NCI-H128 (cell line): ENCODE measurements around the gene BNIPL.

ENCODE experiments used
- DNase-seq: peaks from one replicate; lab custom pipeline; 2025; ENCODE audit not compliant: unreplicated experiment; lab: John Stamatoyannopoulos, UW

The BNIPL gene

GRCh38 chr1:151009674-151010345 lies 26.6 kb upstream of the BNIPL start:
- DNase-seq = no peak

- DNase-seq = no peak
Measured at GRCh38 chr1:151010346-151010726, 26.1 kb upstream of the BNIPL start.

- no peak for DNase-seq
Measured at GRCh38 chr1:151011154-151011850, 25.1 kb upstream of the BNIPL start.

GRCh38 chr1:151012684-151013471 lies 23.5 kb upstream of the BNIPL start:
- no peak for DNase-seq

GRCh38 chr1:151013518-151013917 lies 22.9 kb upstream of the BNIPL start:
- peak; percentile 24 for DNase-seq

GRCh38 chr1:151024540-151025146 lies 11.7 kb upstream of the BNIPL start:
- peak; percentile 54 for DNase-seq

- no peak for DNase-seq
Measured at GRCh38 chr1:151026460-151026859, 9.9 kb upstream of the BNIPL start.

GRCh38 chr1:151032164-151032563 lies 4.2 kb upstream of the BNIPL start:
- DNase-seq = no peak

- DNase-seq = no peak
Measured at GRCh38 chr1:151035167-151035566, 1.2 kb upstream of the BNIPL start.

- no peak for DNase-seq
Measured at GRCh38 chr1:151037032-151037431, 646 bp downstream of the BNIPL start.

GRCh38 chr1:151039521-151039920 lies 3.1 kb downstream of the BNIPL start:
- DNase-seq = no peak

- DNase-seq = no peak
Measured at GRCh38 chr1:151043163-151043562, 6.8 kb downstream of the BNIPL start.

- peak; percentile 69 for DNase-seq
Measured at GRCh38 chr1:151047591-151047924, 11.2 kb downstream of the BNIPL start, which contains the start of gene C1orf56. Gene C1orf56 (plus strand): TSS chr1:151047751. CDS start chr1:151047848, 97 bp downstream.

- DNase-seq = no peak
Measured at GRCh38 chr1:151047925-151048644, 11.7 kb downstream of the BNIPL start.

- no peak for DNase-seq
Measured at GRCh38 chr1:151048645-151049032, 12.3 kb downstream of the BNIPL start.

GRCh38 chr1:151049458-151049857 lies 13.1 kb downstream of the BNIPL start:
- no peak for DNase-seq

- DNase-seq = no peak
Measured at GRCh38 chr1:151050051-151050688, 13.8 kb downstream of the BNIPL start.

GRCh38 chr1:151051356-151052009 lies 15.1 kb downstream of the BNIPL start:
- no peak for DNase-seq

- no peak for DNase-seq
Measured at GRCh38 chr1:151054971-151055547, 18.7 kb downstream of the BNIPL start.

GRCh38 chr1:151055581-151055980 lies 19.2 kb downstream of the BNIPL start:
- DNase-seq = no peak
